NCI-H1105 treated with DMSO at 0.1 percent for 48 hours (cell line): ENCODE data around the gene FXR1.
"Not testable (repeated sequence)": the region's sequence is repeated elsewhere in the genome, so short reads cannot be mapped to it uniquely, and the experiment has no call there.

Source experiments
- DNase-seq: peaks from one replicate; lab custom pipeline; 2025; lab: John Stamatoyannopoulos, UW

Gene FXR1

GRCh38 chr3:180912304-180913296, at the start of gene FXR1:
Gene FXR1, plus strand, starts transcription at chr3:180912670. Its CDS starts 16 bp downstream, at chr3:180912686.
- DNase-seq = peak; percentile 95

GRCh38 chr3:180870008-180870699, 42.3 kb upstream of the FXR1 start:
- DNase-seq = no peak

GRCh38 chr3:180871901-180872300, 40.6 kb upstream of the FXR1 start:
- DNase-seq = no peak

- DNase-seq = not testable (repeated sequence)
Observed at GRCh38 chr3:180872430-180872829, 40.0 kb upstream of the FXR1 start.

DNA sequence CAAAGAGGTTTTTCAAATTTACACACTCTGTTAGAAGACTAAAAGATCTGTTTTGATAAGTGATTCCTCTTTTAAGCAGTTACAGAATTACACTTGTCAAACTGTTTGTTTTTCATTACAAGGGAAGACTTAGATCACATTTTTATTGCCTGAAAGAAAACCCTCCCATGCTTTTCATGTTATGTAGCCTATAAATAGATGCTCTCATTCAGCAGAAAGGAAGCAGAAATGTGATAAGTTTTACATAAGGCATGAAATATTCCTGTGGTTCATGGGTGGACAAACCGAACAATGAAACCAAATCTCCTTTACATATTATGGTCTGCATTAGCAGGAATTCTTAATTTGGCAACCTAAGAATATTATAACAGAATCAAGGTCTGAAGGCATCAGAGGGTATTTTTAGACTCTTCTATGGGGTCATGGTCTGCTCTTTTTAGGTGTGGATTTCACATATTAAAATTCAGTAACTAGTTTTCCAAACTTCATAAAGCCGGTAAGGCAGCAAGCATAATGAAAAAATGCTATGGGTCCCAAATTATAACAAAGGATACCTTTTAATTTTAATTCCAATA, 37.3 kb upstream of the FXR1 start:
- DNase-seq = no peak

GRCh38 chr3:180881065-180881801, 31.2 kb upstream of the FXR1 start:
- no peak for DNase-seq

GRCh38 chr3:180882115-180882514, 30.4 kb upstream of the FXR1 start:
- DNase-seq = no peak

DNA sequence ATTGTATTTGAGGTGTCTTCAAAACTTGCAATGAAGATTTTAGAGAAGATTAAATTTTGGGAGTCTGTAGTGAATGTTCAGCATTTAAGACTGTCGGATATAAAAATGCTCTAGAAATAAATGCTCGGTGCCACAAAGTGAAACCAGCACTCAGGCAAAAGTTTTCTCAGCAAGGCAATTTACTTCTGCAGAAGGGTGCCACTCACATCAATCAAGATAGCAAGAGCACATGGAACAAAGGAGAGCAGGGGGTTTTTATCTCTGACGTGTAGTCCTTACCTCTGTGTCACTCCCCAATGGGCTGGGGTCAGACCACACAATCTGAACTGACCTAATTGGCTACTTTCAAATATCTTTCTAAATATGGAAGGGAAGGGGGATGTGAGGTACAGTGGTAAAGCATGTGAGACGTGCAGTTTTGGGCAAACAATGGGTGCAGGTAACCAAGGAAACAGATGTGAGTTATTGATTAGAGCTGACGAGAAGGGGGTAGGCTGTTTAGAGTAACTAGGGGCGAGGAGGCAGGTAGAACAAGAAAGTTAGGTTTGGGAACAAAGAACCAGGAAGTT, 23.4 kb upstream of the FXR1 start:
- DNase-seq = no peak

DNA sequence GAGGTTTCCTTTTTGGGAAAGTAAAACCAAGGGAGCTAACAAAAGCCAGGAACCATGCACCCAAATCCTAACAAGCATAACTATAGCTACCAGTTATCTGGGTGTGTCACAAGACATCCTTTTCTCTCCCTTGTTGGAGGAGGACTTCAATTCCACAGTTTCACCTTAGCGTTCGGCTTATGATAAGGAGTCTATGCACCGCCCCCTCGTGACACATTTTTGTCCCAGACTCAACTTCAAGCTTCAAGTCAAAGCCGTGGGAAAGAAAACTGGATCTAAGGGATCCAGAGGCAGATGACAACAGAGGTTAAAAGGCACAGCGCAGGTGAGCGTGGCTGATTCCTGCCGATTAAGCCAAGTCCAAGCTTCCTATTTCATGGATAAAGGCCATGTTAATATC, 13.9 kb upstream of the FXR1 start:
- DNase-seq = no peak

DNA sequence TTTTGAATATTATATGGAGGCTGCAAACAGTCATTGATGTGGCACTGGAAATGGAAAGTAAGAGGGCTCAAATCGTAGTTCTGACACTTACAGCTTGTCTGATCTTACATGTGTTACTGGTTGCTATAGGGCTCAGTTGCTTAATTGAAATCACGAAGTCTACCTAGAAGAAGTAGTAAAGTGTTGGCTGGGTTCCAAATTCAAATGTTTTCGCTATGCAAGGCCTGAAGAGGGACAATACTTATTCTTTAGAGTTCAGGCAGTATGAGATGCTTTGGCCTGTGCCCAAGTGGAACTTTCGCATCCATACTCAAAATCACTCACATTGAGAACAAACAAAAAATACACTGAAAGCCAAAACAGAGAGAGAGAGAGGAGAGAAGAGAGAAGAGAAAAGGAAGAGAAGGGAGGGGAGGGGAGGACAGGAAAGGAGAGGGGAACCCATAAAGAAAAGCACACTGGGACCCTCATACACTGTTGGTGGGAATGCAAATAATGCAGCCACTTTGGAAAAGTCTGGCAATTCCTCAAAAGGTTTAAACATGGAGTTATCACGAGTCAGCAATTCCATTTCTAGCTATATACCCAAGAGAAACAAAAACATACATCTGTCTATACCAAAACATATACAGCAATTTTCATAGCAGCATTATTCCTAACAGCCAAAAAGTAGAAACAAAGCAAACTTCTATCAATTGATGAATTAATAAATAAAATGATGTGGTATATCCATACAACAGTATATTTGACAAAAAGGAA, 2.9 kb upstream of the FXR1 start:
- DNase-seq = peak; percentile 68

DNA sequence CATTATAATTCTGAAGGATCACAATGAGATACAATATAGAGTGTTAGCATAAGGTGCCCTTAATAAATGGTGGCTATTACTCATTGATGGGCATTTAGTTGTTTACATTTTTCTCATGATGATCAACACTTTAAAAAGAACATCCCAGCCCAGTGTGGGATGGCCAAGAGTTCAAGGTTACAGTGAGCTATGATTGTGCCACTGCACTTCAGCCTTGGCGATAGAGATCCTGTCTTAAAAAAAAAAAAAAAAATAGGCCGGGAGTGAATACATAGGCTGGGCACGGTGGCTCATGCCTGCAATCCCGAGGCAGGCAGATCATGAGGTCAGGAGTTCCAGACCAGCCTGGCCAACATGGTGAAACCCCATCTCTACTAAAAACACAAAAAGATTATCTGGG, 1.6 kb upstream of the FXR1 start:
- no peak for DNase-seq

DNA sequence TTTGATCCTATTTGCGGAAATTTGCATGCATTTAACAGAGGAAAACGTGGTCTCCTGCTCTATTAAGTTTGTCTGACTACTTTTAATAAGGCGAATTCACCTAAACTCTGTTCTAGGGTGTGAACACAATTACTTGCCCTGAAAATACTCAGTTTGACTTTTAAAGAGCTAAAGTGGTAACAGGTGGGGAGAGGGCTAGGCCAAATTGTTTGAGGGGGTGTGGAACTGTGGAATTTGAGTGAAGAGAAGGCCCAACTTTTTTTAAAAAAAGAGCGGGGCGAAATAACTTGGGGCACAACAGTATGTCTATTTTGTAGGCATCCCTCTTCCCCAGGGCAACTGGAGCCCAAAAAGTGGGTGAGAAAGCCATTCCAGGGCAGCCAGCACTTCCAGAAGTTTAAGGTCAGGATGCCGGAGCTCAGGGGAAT, 580 bp upstream of the FXR1 start:
- no peak for DNase-seq

DNA sequence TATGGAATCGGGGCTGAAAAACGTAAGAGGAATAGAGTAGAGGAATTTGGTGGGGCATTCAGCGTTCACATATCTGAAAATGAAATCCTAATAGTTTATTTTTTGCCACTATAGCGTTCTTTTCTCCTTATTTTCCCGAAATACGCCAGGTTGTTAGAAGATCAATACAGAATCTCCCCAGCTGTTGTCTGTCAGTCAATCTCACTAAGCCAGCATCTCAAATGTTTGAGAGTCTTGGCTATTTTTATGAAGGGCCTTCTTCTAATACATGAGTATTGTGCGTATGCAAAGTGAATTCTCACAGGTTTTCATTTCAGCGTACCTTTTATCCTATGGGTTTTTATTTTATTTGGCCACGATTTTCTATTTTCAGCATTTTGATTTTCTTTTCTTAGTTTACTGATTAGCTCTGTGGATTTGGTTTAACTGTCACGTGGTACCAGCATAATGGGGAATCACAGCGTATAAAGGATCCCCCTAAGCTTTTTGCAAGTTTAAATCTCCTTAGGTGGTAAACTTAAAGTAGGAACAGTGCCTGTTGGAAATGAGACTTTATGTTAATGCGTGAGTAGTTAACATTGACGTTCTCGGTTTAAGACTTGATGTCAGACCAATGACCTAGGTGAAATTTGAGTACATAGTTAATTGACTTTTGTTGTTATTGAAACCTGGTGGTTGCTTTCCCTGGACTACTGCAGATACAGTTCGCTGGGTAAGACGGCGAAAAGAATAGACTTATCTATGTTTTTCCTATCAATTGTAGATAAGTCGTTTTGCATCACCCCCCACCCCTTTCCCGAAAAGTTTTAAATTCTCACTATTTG, 1.3 kb downstream of the FXR1 start:
- peak; percentile 49 for DNase-seq

DNA sequence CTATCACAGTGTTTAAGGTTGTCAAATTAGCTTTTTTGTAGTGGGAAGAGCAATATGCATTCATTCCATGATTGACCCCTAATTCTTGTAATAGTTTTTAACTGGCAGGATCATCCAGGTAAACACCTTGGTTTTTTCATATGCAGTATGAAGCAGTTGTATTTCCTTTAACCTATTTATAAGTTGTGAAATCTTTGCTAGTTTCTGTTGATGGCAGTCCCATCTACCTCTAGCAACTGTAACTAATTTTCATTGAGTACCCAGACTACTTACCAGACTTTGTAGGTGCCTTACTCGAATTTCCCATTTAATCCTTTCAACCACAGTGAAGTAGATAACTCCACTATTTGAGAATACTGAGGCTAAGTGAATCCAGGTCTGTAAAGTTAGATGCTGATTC, 6.1 kb downstream of the FXR1 start:
- no peak for DNase-seq

- DNase-seq = no peak
Observed at GRCh38 chr3:180922242-180922641, 9.8 kb downstream of the FXR1 start.

DNA sequence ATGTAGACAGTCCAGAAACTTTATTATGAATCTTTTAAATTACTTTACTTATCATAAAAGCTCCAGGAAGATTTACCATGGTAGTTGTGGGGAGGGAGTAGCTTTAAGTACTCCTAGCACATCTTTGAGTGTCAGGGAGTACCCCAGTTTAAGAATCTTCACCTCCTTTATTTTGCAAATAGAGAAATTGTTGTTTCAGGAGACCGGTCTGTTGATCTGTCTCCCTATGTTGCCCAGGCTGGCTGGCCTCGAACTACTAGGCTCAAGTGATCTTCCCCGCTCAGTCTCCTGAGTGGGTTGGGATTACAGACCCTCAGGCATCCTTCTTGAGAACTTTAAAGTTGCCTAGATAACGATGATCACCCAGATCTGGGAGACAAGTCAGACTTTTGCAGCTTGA, 11.1 kb downstream of the FXR1 start:
- no peak for DNase-seq

GRCh38 chr3:180926526-180926925, 14.1 kb downstream of the FXR1 start:
- DNase-seq = no peak

GRCh38 chr3:180929376-180929775, 16.9 kb downstream of the FXR1 start:
- no peak for DNase-seq

DNA sequence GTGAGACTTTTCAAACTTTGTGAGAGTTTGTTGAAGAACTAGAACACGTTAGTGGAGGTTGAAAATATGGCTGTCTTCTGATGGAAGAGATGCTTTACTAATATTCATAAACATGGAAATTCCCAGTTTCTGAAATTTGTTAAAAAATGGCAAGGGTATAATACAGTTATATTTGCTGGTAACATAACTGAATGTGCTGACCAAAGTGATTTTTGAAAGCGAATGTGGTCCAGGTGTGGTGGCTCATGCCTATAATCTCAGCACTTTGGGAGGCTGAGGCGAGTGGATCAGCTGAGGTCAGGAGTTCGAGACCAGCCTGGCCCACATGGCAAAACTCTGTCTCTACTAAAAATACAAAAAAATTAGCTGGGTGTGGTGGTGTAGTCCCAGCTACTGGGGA, 18.1 kb downstream of the FXR1 start:
- no peak for DNase-seq

DNA sequence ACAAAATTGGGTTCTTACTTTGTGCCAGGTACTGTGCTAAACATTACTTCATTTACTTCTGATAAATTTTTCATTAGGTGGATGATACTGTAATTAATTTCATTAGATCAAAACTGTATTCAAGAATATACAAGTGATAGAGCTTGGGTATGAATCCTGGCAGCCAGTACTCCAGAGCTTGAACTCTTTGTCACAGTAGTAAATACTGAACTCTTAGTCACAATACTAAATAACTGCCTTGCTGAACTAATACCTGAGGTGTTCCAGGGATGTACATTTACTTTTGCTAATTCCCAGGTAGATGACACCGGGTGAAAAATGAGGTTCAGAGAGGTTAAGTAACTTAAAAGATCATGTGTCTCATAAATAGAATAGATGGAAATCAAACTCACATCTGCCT, 20.3 kb downstream of the FXR1 start:
- DNase-seq = no peak
